Anterior cingulate cortex (tissue), 58 donors: Measurements from ENCODE around the gene FAIM2.
"Not testable (repeated sequence)": the region's sequence is repeated elsewhere in the genome, so short reads cannot be mapped to it uniquely, and the experiment has no call there.

Experiments used
- DNase-seq, 58 donors: peaks; one replicate each; lab custom pipeline; 2025; lab: John Stamatoyannopoulos, UW

Gene FAIM2

GRCh38 chr12:49882851-49883464 is 20.7 kb downstream of the FAIM2 start:
- no peak for DNase-seq

DNA sequence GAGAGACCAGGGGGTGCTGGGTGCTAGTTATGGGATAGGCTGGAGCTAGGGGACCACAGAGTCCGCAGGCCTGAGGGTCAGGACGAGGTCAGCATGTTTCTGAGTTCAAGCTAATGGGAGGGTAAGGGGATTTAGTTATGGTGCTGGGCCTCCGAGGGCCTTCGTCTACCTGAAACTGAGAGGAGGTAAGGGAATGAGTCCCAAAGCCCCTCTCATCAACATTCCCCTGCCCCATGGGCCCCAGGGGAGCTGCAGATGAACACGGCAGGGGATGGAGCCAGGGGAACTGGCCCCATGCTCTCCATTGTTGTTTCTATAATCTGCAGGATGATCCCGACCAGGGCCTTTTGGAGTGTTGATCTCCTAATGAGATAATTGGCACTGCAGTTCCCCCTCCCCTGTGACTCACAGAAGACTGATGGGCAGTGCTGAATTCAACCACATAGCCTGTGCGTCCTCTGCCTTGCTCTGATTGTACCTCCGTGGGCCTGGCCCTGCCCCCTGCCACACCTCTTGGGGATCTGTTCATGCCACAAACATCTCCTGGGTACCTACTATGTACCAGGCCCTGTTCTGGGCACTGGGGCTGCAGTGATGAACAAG is 21.4 kb downstream of the FAIM2 start:
- no peak for DNase-seq

GRCh38 chr12:49881415-49882247 is 22.1 kb downstream of the FAIM2 start:
- DNase-seq, result no peak

DNA sequence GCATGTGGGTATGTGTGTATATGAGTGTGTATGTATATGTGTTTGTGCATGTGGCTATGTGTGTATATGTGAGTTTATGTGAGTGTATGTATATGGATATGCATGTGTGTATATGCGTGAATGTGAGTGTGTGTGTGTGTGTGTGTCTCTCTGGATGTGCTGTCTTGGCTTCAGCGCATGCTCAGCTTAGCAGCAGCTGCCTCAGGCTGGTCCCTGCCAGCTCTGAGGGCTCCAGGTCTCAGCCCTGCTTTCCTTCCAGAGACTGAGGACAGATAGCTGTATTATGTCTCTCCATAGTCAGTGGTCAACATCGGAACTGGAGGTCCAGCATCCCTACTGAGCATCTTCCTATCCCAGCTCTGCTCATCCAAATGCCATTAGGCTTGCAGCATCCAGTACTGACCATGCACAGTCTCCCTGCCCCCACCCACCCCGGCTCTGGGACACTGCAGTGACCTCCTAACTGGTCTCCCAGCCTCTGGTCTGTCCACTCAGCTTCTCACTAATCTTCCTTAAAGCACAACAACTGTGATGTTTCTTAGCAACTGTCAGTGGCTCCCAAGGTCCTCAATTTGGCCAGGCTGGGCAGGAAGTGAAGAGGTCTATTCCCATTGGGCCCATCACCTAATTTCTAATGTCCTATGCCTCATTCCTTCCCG is 22.8 kb downstream of the FAIM2 start:
- DNase-seq, result peak in 3 of 58 donors; percentile 13 to 20 (median 18)

DNA sequence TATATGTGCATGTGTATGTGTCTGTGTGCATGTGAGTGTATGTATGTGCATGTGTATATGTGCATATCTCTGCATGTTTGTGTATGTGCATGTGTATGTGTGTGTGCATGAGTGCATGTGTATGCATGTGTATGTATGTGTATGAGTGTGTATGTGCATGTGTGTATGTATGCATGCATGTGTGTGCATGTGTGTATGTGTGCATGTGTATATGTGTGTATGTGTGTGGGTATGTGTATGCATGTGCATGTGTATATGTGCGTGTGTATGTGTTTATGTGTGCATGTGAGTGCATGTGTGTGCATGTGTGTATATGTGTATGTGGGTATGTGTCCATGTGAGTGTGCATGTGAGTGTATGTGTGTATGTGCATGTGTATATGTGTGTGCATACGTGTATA is 24.6 kb downstream of the FAIM2 start:
- DNase-seq, result not testable (repeated sequence)

DNA sequence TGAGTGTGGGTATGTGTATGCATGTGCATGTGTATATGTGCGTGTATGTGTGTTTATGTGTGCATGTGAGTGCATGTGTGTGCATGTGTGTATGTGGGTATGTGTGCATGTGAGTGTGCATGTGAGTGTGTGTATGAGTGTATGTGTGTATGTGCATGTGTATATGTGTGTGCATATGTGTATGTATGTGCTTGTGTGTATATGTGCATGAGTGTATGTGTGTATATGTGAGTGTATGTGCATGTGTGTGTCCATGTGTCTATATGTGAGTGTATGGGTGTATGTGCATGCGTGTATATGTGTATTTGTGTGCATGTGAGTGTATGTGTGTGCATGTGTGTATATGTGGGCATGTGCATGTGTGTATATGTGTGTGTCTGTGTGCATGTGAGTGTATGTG is 25.7 kb downstream of the FAIM2 start:
- DNase-seq, result no peak

GRCh38 chr12:49877066-49877465 is 26.6 kb downstream of the FAIM2 start:
- peak in 1 of 58 donors; percentile 27 for DNase-seq

DNA sequence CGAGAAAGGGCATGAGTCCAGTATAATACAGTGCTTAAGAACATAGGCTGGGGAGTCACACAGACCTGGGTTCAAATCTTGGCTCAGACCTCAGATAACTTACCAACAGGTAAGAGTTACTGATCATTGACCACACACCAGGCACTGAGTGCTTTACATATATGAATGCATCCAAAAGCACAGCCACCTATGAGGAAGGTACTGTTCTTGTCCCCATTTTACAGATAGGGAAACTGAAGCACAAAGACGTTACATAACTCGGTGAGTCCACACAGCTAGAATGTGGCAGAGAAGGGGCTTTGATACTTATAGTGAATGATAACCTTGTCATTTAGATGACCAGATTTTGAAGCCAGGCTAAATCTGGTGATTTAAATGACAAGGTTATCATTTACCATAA is 27.6 kb downstream of the FAIM2 start:
- DNase-seq, result no peak

DNA sequence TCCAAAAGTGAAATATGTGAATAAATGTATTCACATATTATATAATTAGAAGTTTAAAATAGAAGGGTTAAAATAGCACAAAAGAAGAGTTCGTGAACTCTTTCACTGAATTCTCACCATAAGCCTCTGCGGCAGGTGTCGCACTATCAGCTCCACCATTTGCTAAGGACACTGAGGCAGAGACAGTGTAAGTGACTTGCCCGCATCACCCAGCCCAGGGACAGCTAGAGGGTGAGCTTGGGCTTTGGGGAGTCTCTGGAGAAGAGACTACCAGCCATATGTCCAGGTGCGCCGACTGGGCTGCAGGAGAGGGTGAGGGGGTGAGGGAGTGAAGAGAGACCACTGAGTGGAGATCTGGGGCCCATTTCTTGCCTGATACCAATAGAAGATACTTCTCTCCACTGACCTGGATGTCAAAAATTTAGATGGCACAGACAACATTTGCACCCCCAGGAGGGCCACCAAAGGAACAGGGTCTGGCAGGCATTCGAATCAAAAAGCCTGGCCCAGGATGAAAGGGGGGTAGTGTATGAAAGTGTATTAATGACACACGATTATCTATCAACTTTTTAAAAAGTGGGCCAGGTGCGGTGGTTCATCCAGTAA is 28.5 kb downstream of the FAIM2 start:
- DNase-seq, result no peak

GRCh38 chr12:49874142-49874897 is 29.4 kb downstream of the FAIM2 start:
- DNase-seq, result peak in 24 of 58 donors; percentile 13 to 69 (median 44)

- DNase-seq, result peak in 11 of 58 donors; percentile 12 to 45 (median 34)
Measured at GRCh38 chr12:49873361-49873934, 30.3 kb downstream of the FAIM2 start.

GRCh38 chr12:49872781-49873181 is 30.9 kb downstream of the FAIM2 start:
- DNase-seq, result peak in 12 of 58 donors; percentile 17 to 61 (median 36)

- DNase-seq, result no peak
Measured at GRCh38 chr12:49872381-49872780, 31.3 kb downstream of the FAIM2 start.

- not testable (repeated sequence) for DNase-seq
Measured at GRCh38 chr12:49871811-49872251, 31.9 kb downstream of the FAIM2 start.

DNA sequence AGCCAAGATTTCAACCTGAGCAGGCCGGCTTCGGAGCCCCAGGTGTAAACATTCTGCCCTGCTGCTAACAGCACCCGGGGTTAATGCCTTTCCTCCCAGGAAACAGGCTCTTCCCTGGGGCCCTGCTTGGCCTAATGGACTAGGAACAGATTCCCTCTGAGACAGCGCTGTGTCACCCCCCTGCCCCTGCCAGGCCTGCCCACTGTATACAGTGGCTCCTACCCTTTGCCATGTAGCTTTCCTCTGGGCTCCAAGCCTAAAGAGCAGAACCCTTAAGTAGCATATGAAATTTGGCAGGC is 32.5 kb downstream of the FAIM2 start:
- no peak for DNase-seq

DNA sequence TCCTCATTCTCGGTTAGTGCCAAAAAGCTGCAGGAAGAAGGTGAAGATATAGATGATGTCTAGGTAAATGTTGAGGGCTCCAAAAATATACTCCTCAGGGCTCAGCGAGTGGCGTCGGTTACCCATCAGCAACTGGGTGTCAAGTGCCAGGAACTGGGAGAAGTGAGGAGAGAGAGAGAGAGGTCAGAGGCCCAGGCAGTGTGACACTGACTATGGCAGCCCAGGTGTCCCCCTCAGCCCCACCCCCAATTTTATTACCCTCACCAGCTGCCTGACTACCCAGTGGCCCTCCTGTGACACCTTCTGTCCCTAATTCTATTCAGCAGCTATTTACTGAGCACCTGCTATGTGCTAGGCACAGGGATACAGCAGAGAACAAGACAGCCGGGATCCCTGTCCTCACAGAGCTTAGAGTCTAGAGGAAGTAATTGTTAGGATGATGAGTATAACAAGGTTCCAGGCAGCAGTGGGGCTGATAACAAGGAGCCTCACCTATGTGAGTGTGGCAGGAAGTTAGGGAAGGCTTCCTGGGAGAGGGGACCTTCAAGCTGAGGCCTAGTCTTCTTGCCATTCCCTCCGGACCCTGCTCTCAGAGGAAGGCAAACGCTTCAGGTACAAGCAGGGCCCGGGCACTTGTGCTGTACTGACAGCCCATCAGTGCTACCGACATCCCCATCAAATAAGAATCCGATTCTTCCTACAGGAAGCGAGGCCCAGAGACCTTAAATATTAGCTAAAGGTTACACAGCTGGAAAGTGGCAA is 33.0 kb downstream of the FAIM2 start:
- DNase-seq, result no peak

- DNase-seq, result no peak
Measured at GRCh38 chr12:49869816-49870500, 33.7 kb downstream of the FAIM2 start.
